Osteoblast (primary cell): Measurements from ENCODE around the gene IQCM. TPM values are rescaled to one million over a fixed set of nuclear protein-coding genes. Genes with fewer than 3 reads are reported as not detected.

ENCODE experiments used
- DNase-seq: peaks from one replicate; pipeline ENCODE4 v3.0.0; 2011; ENCODE audit warnings: low spot score, mixed read lengths; ENCODE audit not compliant: insufficient read length; ENCODE audit errors: missing footprints
- H2AFZ ChIP-seq: 2 replicates; pipeline ENCODE4 v1.6.0; 2011; ENCODE audit warnings: mild to moderate bottlenecking, low read length
- H3K27ac ChIP-seq: 2 replicates; pipeline ENCODE4 v1.5.1; 2011; ENCODE audit warnings: mild to moderate bottlenecking, low read depth, low read length, moderate library complexity
- H3K27me3 ChIP-seq: 2 replicates; pipeline ENCODE4 v1.6.0; 2012; ENCODE audit warnings: mild to moderate bottlenecking, control low read depth, inconsistent platforms, low read length, moderate library complexity; ENCODE audit not compliant: insufficient read depth
- H3K36me3 ChIP-seq: 2 replicates; pipeline ENCODE4 v1.5.1; 2011; ENCODE audit warnings: mild to moderate bottlenecking, low read length, control low read depth, moderate library complexity; ENCODE audit not compliant: insufficient read depth
- H3K4me1 ChIP-seq: 2 replicates; pipeline ENCODE4 v1.5.1; 2011; ENCODE audit warnings: mild to moderate bottlenecking, low read length, control low read depth, moderate library complexity; ENCODE audit not compliant: insufficient read depth
- H3K4me2 ChIP-seq: 2 replicates; pipeline ENCODE4 v1.6.0; 2011; ENCODE audit warnings: mild to moderate bottlenecking, low read length; ENCODE audit not compliant: insufficient read depth
- H3K4me3 ChIP-seq: fragments of 200-600 bp; sonication (generic); 3 replicates; pipeline ENCODE4 v1.5.1; 2012; ENCODE audit warnings: mild to moderate bottlenecking, low read length, inconsistent platforms; ENCODE audit not compliant: insufficient read depth
- H3K79me2 ChIP-seq: 2 replicates; pipeline ENCODE4 v1.6.0; 2012; ENCODE audit warnings: mild to moderate bottlenecking, low read length, control low read depth, inconsistent platforms; ENCODE audit not compliant: insufficient read depth
- H3K9me3 ChIP-seq: 2 replicates; pipeline ENCODE4 v1.5.1; 2011; ENCODE audit warnings: low read depth, low read length, control low read depth
- H4K20me1 ChIP-seq: 2 replicates; pipeline ENCODE4 v1.6.0; 2012; ENCODE audit warnings: mild to moderate bottlenecking, low read length, control low read depth; ENCODE audit not compliant: insufficient read depth
- CTCF ChIP-seq: IDR thresholded peaks from 2 replicates; pipeline ENCODE4 v1.5.1; 2011; ENCODE audit warnings: mild to moderate bottlenecking, low read depth, low read length, moderate library complexity; ENCODE audit errors: extremely low read depth
- total RNA-seq: library from RNA; depleted of rRNA; stranded (reverse); fragments of >200 nt; gene quantifications from 2 replicates; pipeline ENCODE4 v1.2.3, GENCODE V29; 2012

IQCM gene
- total RNA-seq, 1 donor = not detected

GRCh38 chr4:149707862-149708261 is 107.8 kb downstream of the IQCM start:
- H3K27ac ChIP-seq = no peak overlapping the region
- H3K4me3 ChIP-seq = no peak overlapping the region
- no peak overlapping the region for H3K4me2 ChIP-seq
- H3K4me1 ChIP-seq = no peaks in the 10 kb centered on the region
- no peaks in the 10 kb centered on the region for H4K20me1 ChIP-seq
- TF ChIP-seq CTCF = no peak
- no peaks in the 10 kb centered on the region for H3K79me2 ChIP-seq
- H3K36me3 ChIP-seq = no peaks in the 10 kb centered on the region
- no peaks in the 10 kb centered on the region for H3K27me3 ChIP-seq
- no peaks in the 10 kb centered on the region for H3K9me3 ChIP-seq
- H2AFZ ChIP-seq = no peak overlapping the region
- no peak for DNase-seq

GRCh38 chr4:149706942-149707341 is 108.7 kb downstream of the IQCM start:
- no peak for TF ChIP-seq CTCF
- Histone ChIP-seq H4K20me1 (no peaks in the 10 kb centered on the region), H3K27ac (no peak overlapping the region), H3K4me1 (no peaks in the 10 kb centered on the region), H3K9me3 (no peaks in the 10 kb centered on the region), H3K4me3 (no peak overlapping the region), H3K27me3 (no peaks in the 10 kb centered on the region), H2AFZ (no peak overlapping the region), H3K79me2 (no peaks in the 10 kb centered on the region), H3K36me3 (no peaks in the 10 kb centered on the region), H3K4me2 (no peak overlapping the region)
- DNase-seq = no peak

- TF ChIP-seq CTCF = no peak
- Histone ChIP-seq H3K27ac (no peak overlapping the region), H3K4me1 (no peaks in the 10 kb centered on the region), H3K9me3 (no peaks in the 10 kb centered on the region), H2AFZ (no peak overlapping the region), H4K20me1 (no peaks in the 10 kb centered on the region), H3K36me3 (no peaks in the 10 kb centered on the region), H3K79me2 (no peaks in the 10 kb centered on the region), H3K4me2 (no peak overlapping the region), H3K27me3 (no peaks in the 10 kb centered on the region), H3K4me3 (no peak overlapping the region)
- DNase-seq = no peak
Measured at GRCh38 chr4:149702414-149703293, 113.0 kb downstream of the IQCM start.

- H3K36me3 ChIP-seq = no peaks in the 10 kb centered on the region
- no peak overlapping the region for H2AFZ ChIP-seq
- H3K4me2 ChIP-seq = no peak overlapping the region
- H4K20me1 ChIP-seq = no peaks in the 10 kb centered on the region
- TF ChIP-seq CTCF = no peak
- no peaks in the 10 kb centered on the region for H3K79me2 ChIP-seq
- no peak overlapping the region for H3K27ac ChIP-seq
- no peaks in the 10 kb centered on the region for H3K27me3 ChIP-seq
- DNase-seq = no peak
- no peaks in the 10 kb centered on the region for H3K4me1 ChIP-seq
- no peak overlapping the region for H3K4me3 ChIP-seq
- H3K9me3 ChIP-seq = no peaks in the 10 kb centered on the region
Measured at GRCh38 chr4:149701435-149702156, 114.0 kb downstream of the IQCM start.
